ENCODE measurements around the gene RNF126.

DNA sequence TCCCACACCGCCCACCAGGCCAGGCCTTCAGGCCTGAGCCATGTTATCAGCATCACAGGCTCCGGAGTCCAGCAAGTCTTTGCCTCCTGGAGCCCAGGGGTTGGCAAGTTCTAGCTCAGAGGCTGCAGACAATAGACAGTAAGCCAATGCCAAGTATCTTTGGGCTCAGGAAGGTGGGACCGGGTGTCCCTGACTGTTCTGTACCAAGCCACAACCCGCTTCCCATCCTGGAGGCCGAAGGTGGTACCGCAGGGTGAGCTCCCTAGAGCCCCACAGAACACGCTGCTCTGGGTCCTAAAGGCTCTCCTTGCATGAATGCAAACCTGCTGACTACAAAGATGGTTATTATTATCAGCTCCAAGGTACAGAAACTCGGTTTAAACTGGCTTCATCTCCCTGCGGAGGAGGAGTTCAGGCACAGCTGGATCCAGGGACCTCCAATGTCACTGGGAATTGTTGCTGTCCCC is 7.6 kb upstream of the RNF126 start:
- TF ChIP-seq GATA3 (IDR thresholded peaks at IDR 0.05; ENCODE audit: low read depth, low read length), result no peak
- no peak for TF ChIP-seq GATA2 (IDR thresholded peaks at IDR 0.05; ENCODE audit: low read depth, low read length)

Data from SH-SY5Y (cell line).